Adipocyte (in vitro differentiated cells): ENCODE results near the gene TMEM185A.
"Not testable (repeated sequence)": the region's sequence is repeated elsewhere in the genome, so short reads cannot be mapped to it uniquely, and the experiment has no call there.

ENCODE experiments used
- DNase-seq: peaks from one replicate; pipeline ENCODE4 v3.0.0-alpha.2; 2015; ENCODE audit warnings: low read depth
- H3K27me3 ChIP-seq: replicated peaks from 2 replicates; pipeline ENCODE4 v1.7.0; 2013; ENCODE audit warnings: mild to moderate bottlenecking, low read length, moderate library complexity; ENCODE audit not compliant: control insufficient read depth, insufficient read depth
- H3K36me3 ChIP-seq: 2 replicates; pipeline ENCODE4 v1.7.0; 2013; ENCODE audit warnings: low read length, mild to moderate bottlenecking, moderate library complexity; ENCODE audit not compliant: control insufficient read depth, insufficient read depth, severe bottlenecking
- H3K4me1 ChIP-seq: 2 replicates; pipeline ENCODE4 v1.7.0; 2013; ENCODE audit warnings: mild to moderate bottlenecking, low read length, moderate library complexity; ENCODE audit not compliant: control insufficient read depth, insufficient read depth
- H3K4me3 ChIP-seq: 2 replicates; pipeline ENCODE4 v1.7.0; 2013; ENCODE audit warnings: mild to moderate bottlenecking, low read length, moderate library complexity
- H3K9ac ChIP-seq: 2 replicates; pipeline ENCODE4 v1.7.0; 2013; ENCODE audit warnings: mild to moderate bottlenecking, low read length, moderate library complexity
- H3K9me3 ChIP-seq: 2 replicates; pipeline ENCODE4 v1.7.0; 2013; ENCODE audit warnings: mild to moderate bottlenecking, low read length, moderate library complexity; ENCODE audit not compliant: control insufficient read depth

The TMEM185A gene

GRCh38 chrX:149618871-149619270, 12.7 kb downstream of the TMEM185A start:
- Histone ChIP-seq H3K9ac (no peak overlapping the region), H3K9me3 (no peaks in the 10 kb centered on the region), H3K27me3 (peaks cover 4% of the 10 kb centered on the region), H3K4me3 (no peak overlapping the region), H3K4me1 (no peaks in the 10 kb centered on the region), H3K36me3 (no peaks in the 10 kb centered on the region)
- DNase-seq, result no peak

- no peaks in the 10 kb centered on the region for H3K4me1 ChIP-seq
- no peak overlapping the region for H3K4me3 ChIP-seq
- DNase-seq, result no peak
- no peak overlapping the region for H3K9ac ChIP-seq
- H3K27me3 ChIP-seq, result peaks cover 14% of the 10 kb centered on the region
- peaks cover 4% of the 10 kb centered on the region for H3K36me3 ChIP-seq
- no peaks in the 10 kb centered on the region for H3K9me3 ChIP-seq
Measured at GRCh38 chrX:149611623-149612175, 19.9 kb downstream of the TMEM185A start.

GRCh38 chrX:149610511-149610910, 21.1 kb downstream of the TMEM185A start:
- Histone ChIP-seq H3K36me3 (peaks cover 4% of the 10 kb centered on the region), H3K4me3 (no peak overlapping the region), H3K4me1 (no peaks in the 10 kb centered on the region), H3K27me3 (peaks cover 14% of the 10 kb centered on the region), H3K9ac (no peak overlapping the region), H3K9me3 (no peaks in the 10 kb centered on the region)
- no peak for DNase-seq

GRCh38 chrX:149607699-149608098, 23.9 kb downstream of the TMEM185A start:
- no peaks in the 10 kb centered on the region for H3K9me3 ChIP-seq

GRCh38 chrX:149605248-149605885, 26.2 kb downstream of the TMEM185A start:
- not testable (repeated sequence) for H3K36me3 ChIP-seq, H3K4me3 ChIP-seq, DNase-seq, H3K27me3 ChIP-seq, H3K9ac ChIP-seq, H3K9me3 ChIP-seq, H3K4me1 ChIP-seq

More at GRCh38 chrX:149607699-149608098, 23.9 kb downstream of the TMEM185A start:
- H3K4me1 ChIP-seq, result no peaks in the 10 kb centered on the region
- H3K9ac ChIP-seq, result no peak overlapping the region
- H3K4me3 ChIP-seq, result no peak overlapping the region
- H3K36me3 ChIP-seq, result peaks cover 4% of the 10 kb centered on the region
- H3K27me3 ChIP-seq, result peaks cover 8% of the 10 kb centered on the region
- no peak for DNase-seq

- DNase-seq, H3K36me3 ChIP-seq, H3K9ac ChIP-seq, H3K4me1 ChIP-seq, H3K9me3 ChIP-seq, H3K27me3 ChIP-seq, H3K4me3 ChIP-seq: not testable (repeated sequence)
Measured at GRCh38 chrX:149598603-149599002, 33.0 kb downstream of the TMEM185A start.

GRCh38 chrX:149595943-149596342, 35.6 kb downstream of the TMEM185A start:
- H3K36me3 ChIP-seq, H3K27me3 ChIP-seq, H3K4me3 ChIP-seq, H3K9me3 ChIP-seq, DNase-seq, H3K9ac ChIP-seq, H3K4me1 ChIP-seq: not testable (repeated sequence)

GRCh38 chrX:149595214-149595613, 36.4 kb downstream of the TMEM185A start, which contains the start of gene HSFX2:
TSS of gene HSFX2 (minus strand) at chrX:149595314. CDS start at chrX:149594700, 614 bp downstream.
- not testable (repeated sequence) for H3K9ac ChIP-seq, DNase-seq, H3K27me3 ChIP-seq, H3K4me3 ChIP-seq, H3K4me1 ChIP-seq, H3K9me3 ChIP-seq, H3K36me3 ChIP-seq

- not testable (repeated sequence) for H3K9me3 ChIP-seq, H3K36me3 ChIP-seq, H3K4me1 ChIP-seq, H3K4me3 ChIP-seq, H3K27me3 ChIP-seq, DNase-seq, H3K9ac ChIP-seq
Measured at GRCh38 chrX:149590993-149591392, 40.6 kb downstream of the TMEM185A start.

GRCh38 chrX:149587359-149587758, 44.2 kb downstream of the TMEM185A start, which contains the start of gene MAGEA9B:
TSS of gene MAGEA9B (minus strand) at chrX:149587459. CDS start at chrX:149583179, 4,280 bp downstream.
- not testable (repeated sequence) for H3K9ac ChIP-seq, H3K36me3 ChIP-seq, H3K4me3 ChIP-seq, DNase-seq, H3K9me3 ChIP-seq, H3K4me1 ChIP-seq, H3K27me3 ChIP-seq

GRCh38 chrX:149585631-149586030, 46.0 kb downstream of the TMEM185A start:
- not testable (repeated sequence) for H3K36me3 ChIP-seq, DNase-seq, H3K9me3 ChIP-seq, H3K9ac ChIP-seq, H3K4me1 ChIP-seq, H3K4me3 ChIP-seq, H3K27me3 ChIP-seq

GRCh38 chrX:149573456-149573855, 58.1 kb downstream of the TMEM185A start:
- not testable (repeated sequence) for H3K4me1 ChIP-seq, DNase-seq, H3K36me3 ChIP-seq, H3K9me3 ChIP-seq, H3K9ac ChIP-seq, H3K4me3 ChIP-seq
- peaks cover 11% of the 10 kb centered on the region for H3K27me3 ChIP-seq
